ENCODE data around the gene CCL19. TPM values are rescaled to one million over a fixed set of nuclear protein-coding genes. Genes with fewer than 3 reads are reported as not detected.
A peak's percentile ranks its signal among the peaks of the same experiment; 100 is the strongest.

CCL19 gene
- total RNA-seq, 2 donors from 2014 or later = not detected

GRCh38 chr9:34663303-34663605, 27.8 kb downstream of the CCL19 start:
- DNase-seq = no peak
- Histone ChIP-seq H3K27ac (ENCODE audit: low read depth, low read length) (no peak overlapping the region), H3K36me3 (ENCODE audit: control insufficient read depth, insufficient read depth, low read length) (no peaks in the 10 kb centered on the region), H3K9me3 (ENCODE audit: control insufficient read depth, low read length) (no peaks in the 10 kb centered on the region), H3K9ac (ENCODE audit: extremely low read depth, low read length, poor library complexity, severe bottlenecking) (no peak overlapping the region), H3K27me3 (ENCODE audit: control insufficient read depth, insufficient read depth, low read length, poor library complexity, severe bottlenecking) (no peaks in the 10 kb centered on the region), H3K4me3 (ENCODE audit: low read length) (no peak overlapping the region), H3K4me1 (ENCODE audit: control insufficient read depth, insufficient read depth, low read length) (peaks cover 11% of the 10 kb centered on the region)
- H3K4me1 Mint-ChIP-seq = peaks cover 20% of the 10 kb centered on the region
- peaks cover 6% of the 10 kb centered on the region for H3K27me3 Mint-ChIP-seq (ENCODE audit: insufficient read depth)
- H3K36me3 Mint-ChIP-seq (ENCODE audit: low read depth) = no peaks in the 10 kb centered on the region
- H3K27ac Mint-ChIP-seq = no peak overlapping the region
- H3K4me3 Mint-ChIP-seq = no peak overlapping the region
- H3K9me3 Mint-ChIP-seq = no peaks in the 10 kb centered on the region
- TF ChIP-seq CTCF (conservative IDR thresholded peaks at IDR 0.05) = no peak

- no peaks in the 10 kb centered on the region for H3K36me3 Mint-ChIP-seq (ENCODE audit: low read depth)
These were observed 28.4 kb downstream of the CCL19 start, which contains the start of gene CCL27 for GRCh38 chr9:34662526-34663302. Gene CCL27, minus strand, starts transcription at chr9:34662657. Its CDS starts 24 bp downstream, at chr9:34662633.

GRCh38 chr9:34659592-34660253, 31.4 kb downstream of the CCL19 start:
- H3K4me3 ChIP-seq (ENCODE audit: low read length) = no peak overlapping the region
- TF ChIP-seq CTCF (conservative IDR thresholded peaks at IDR 0.05) = peak; percentile 30
- no peaks in the 10 kb centered on the region for H3K9me3 Mint-ChIP-seq
- H3K27ac Mint-ChIP-seq = no peak overlapping the region
- H3K27me3 Mint-ChIP-seq (ENCODE audit: insufficient read depth) = peaks cover 9% of the 10 kb centered on the region
- WGBS, 2 experiments (ENCODE audit: insufficient coverage in 1 of 2, insufficient read length in 1 of 2) = 92 to 93% methylated on average over 7 to 8 of the region's 8 CpGs
- H3K36me3 Mint-ChIP-seq (ENCODE audit: low read depth) = no peaks in the 10 kb centered on the region
- H3K27me3 ChIP-seq (ENCODE audit: control insufficient read depth, insufficient read depth, low read length, poor library complexity, severe bottlenecking) = no peaks in the 10 kb centered on the region
- H3K4me1 Mint-ChIP-seq = peaks cover 22% of the 10 kb centered on the region
- no peak overlapping the region for H3K9ac ChIP-seq (ENCODE audit: extremely low read depth, low read length, poor library complexity, severe bottlenecking)
- H3K36me3 ChIP-seq (ENCODE audit: control insufficient read depth, insufficient read depth, low read length) = no peaks in the 10 kb centered on the region
- H3K27ac ChIP-seq (ENCODE audit: low read depth, low read length) = no peak overlapping the region
- peaks cover 4% of the 10 kb centered on the region for H3K4me1 ChIP-seq (ENCODE audit: control insufficient read depth, insufficient read depth, low read length)
- H3K9me3 ChIP-seq (ENCODE audit: control insufficient read depth, low read length) = no peaks in the 10 kb centered on the region
- H3K4me3 Mint-ChIP-seq = no peak overlapping the region
- no peak for DNase-seq

More at GRCh38 chr9:34662526-34663302, 28.4 kb downstream of the CCL19 start, which contains the start of gene CCL27:
- Histone ChIP-seq H3K4me1 (ENCODE audit: control insufficient read depth, insufficient read depth, low read length) (peaks cover 11% of the 10 kb centered on the region), H3K9me3 (ENCODE audit: control insufficient read depth, low read length) (no peaks in the 10 kb centered on the region), H3K9ac (ENCODE audit: extremely low read depth, low read length, poor library complexity, severe bottlenecking) (no peak within 1 kb of the TSS), H3K27ac (ENCODE audit: low read depth, low read length) (no peak within 1 kb of the TSS), H3K27me3 (ENCODE audit: control insufficient read depth, insufficient read depth, low read length, poor library complexity, severe bottlenecking) (no peaks in the 10 kb centered on the region), H3K4me3 (ENCODE audit: low read length) (no peak within 1 kb of the TSS), H3K36me3 (ENCODE audit: control insufficient read depth, insufficient read depth, low read length) (no peaks in the 10 kb centered on the region)
- Mint-ChIP-seq H3K4me1 (peaks cover 15% of the 10 kb centered on the region), H3K9me3 (no peaks in the 10 kb centered on the region), H3K27me3 (ENCODE audit: insufficient read depth) (peaks cover 6% of the 10 kb centered on the region), H3K27ac (no peak within 1 kb of the TSS), H3K4me3 (no peak within 1 kb of the TSS)
- no peak for DNase-seq
- no peak for TF ChIP-seq CTCF (conservative IDR thresholded peaks at IDR 0.05)
- 95% methylated on average over 4 of the region's 4 CpGs; no CpG with 5 or more reads in 1 of the 2 experiments for WGBS, 2 experiments (ENCODE audit: insufficient coverage in 1 of 2, insufficient read length in 1 of 2)
